HG03565 (cell line): ENCODE results near the gene SEC16A.

Source experiments
- ATAC-seq: cut with Tn5 transposase; IDR thresholded peaks from one replicate; pipeline ENCODE4 v1.9.1; 2021; ENCODE audit warnings: mild to moderate bottlenecking, moderate library complexity; ENCODE audit not compliant: unreplicated experiment

Gene SEC16A

GRCh38 chr9:136505406-136506403, 22.9 kb upstream of the SEC16A start:
- no peak for ATAC-seq

GRCh38 chr9:136504512-136505348, 21.9 kb upstream of the SEC16A start:
- no peak for ATAC-seq

GRCh38 chr9:136502940-136503550, 20.2 kb upstream of the SEC16A start:
- no peak for ATAC-seq

- no peak for ATAC-seq
Measured at GRCh38 chr9:136502196-136502595, 19.4 kb upstream of the SEC16A start.

GRCh38 chr9:136501686-136502085, 18.8 kb upstream of the SEC16A start:
- ATAC-seq: no peak

GRCh38 chr9:136499935-136500910, 17.4 kb upstream of the SEC16A start:
- no peak for ATAC-seq

- no peak for ATAC-seq
Measured at GRCh38 chr9:136499071-136499934, 16.5 kb upstream of the SEC16A start.

GRCh38 chr9:136497916-136498695, 15.3 kb upstream of the SEC16A start:
- no peak for ATAC-seq

GRCh38 chr9:136496801-136497620, 14.2 kb upstream of the SEC16A start:
- no peak for ATAC-seq

GRCh38 chr9:136496181-136496580, 13.3 kb upstream of the SEC16A start:
- ATAC-seq: no peak

- ATAC-seq: no peak
Measured at GRCh38 chr9:136495238-136495800, 12.5 kb upstream of the SEC16A start.

GRCh38 chr9:136494531-136495215, 11.8 kb upstream of the SEC16A start:
- ATAC-seq: no peak

- no peak for ATAC-seq
Measured at GRCh38 chr9:136494012-136494411, 11.2 kb upstream of the SEC16A start.

GRCh38 chr9:136493567-136493971, 10.7 kb upstream of the SEC16A start:
- no peak for ATAC-seq

GRCh38 chr9:136492978-136493522, 10.2 kb upstream of the SEC16A start:
- no peak for ATAC-seq

GRCh38 chr9:136489731-136490130, 6.9 kb upstream of the SEC16A start:
- ATAC-seq: no peak
